Fibroblast of mammary gland (primary cell): Measurements from ENCODE around the gene TK1.
A peak's percentile ranks its signal among the peaks of the same experiment; 100 is the strongest.
"Not testable (repeated sequence)": the region's sequence is repeated elsewhere in the genome, so short reads cannot be mapped to it uniquely, and the experiment has no call there.

Experiments
- DNase-seq: peaks from one replicate; pipeline ENCODE4 v3.0.0-alpha.2; 2010; ENCODE audit warnings: low read depth
- H3K4me3 ChIP-seq: 2 replicates; pipeline ENCODE4 v1.5.1; 2011; ENCODE audit warnings: low read depth, mild to moderate bottlenecking, low read length, moderate library complexity; ENCODE audit not compliant: control insufficient read depth
- TF ChIP-seq, protein P1 (sequence below): conservative IDR thresholded peaks from 2 replicates; pipeline ENCODE4 v1.5.1; 2011; ENCODE audit warnings: low read depth, low read length, inconsistent platforms; ENCODE audit not compliant: control insufficient read depth, insufficient read depth

Gene TK1

GRCh38 chr17:78186692-78187595 lies at the start of gene TK1, which contains the start of gene AFMID:
TSS of gene TK1 (minus strand) at chr17:78187052. CDS start at chr17:78186994, 58 bp downstream.
TSS of gene AFMID (plus strand) at chr17:78187362. CDS start at chr17:78187371, 9 bp downstream.
- H3K4me3 ChIP-seq = peak within 1 kb of the TSS; percentile 76
- TF ChIP-seq, protein P1, sequence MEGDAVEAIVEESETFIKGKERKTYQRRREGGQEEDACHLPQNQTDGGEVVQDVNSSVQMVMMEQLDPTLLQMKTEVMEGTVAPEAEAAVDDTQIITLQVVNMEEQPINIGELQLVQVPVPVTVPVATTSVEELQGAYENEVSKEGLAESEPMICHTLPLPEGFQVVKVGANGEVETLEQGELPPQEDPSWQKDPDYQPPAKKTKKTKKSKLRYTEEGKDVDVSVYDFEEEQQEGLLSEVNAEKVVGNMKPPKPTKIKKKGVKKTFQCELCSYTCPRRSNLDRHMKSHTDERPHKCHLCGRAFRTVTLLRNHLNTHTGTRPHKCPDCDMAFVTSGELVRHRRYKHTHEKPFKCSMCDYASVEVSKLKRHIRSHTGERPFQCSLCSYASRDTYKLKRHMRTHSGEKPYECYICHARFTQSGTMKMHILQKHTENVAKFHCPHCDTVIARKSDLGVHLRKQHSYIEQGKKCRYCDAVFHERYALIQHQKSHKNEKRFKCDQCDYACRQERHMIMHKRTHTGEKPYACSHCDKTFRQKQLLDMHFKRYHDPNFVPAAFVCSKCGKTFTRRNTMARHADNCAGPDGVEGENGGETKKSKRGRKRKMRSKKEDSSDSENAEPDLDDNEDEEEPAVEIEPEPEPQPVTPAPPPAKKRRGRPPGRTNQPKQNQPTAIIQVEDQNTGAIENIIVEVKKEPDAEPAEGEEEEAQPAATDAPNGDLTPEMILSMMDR = peak; percentile 51
- DNase-seq = peak; percentile 95

GRCh38 chr17:78235885-78236284 lies 49.0 kb upstream of the TK1 start:
- no peak for DNase-seq
- TF ChIP-seq, protein P1 = no peak

GRCh38 chr17:78235022-78235421 lies 48.2 kb upstream of the TK1 start:
- H3K4me3 ChIP-seq, DNase-seq: not testable (repeated sequence)

More at GRCh38 chr17:78235885-78236284, 49.0 kb upstream of the TK1 start:
- no peak overlapping the region for H3K4me3 ChIP-seq

GRCh38 chr17:78234261-78234865 lies 47.5 kb upstream of the TK1 start:
- TF ChIP-seq, protein P1 = no peak
- no peak overlapping the region for H3K4me3 ChIP-seq
- DNase-seq = no peak

- no peak overlapping the region for H3K4me3 ChIP-seq
- TF ChIP-seq, protein P1 = no peak
Measured at GRCh38 chr17:78233678-78234077, 46.8 kb upstream of the TK1 start.

DNA sequence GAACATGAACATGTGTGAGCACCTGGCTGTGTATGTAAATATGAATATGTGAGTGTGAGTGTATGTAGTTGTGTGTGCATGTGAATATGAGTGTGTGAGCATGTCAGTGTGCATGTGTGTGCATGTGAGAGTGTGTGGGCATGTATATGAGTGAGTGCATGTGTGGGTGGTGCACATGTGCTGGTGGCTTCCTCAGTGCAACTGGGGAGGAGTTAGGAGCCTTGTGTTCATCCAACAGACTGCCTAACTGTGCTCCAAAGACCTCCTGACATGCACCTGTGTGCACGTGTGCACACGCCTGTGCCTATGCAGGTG lies 46.0 kb upstream of the TK1 start:
- H3K4me3 ChIP-seq = no peak overlapping the region
- no peak for DNase-seq
- TF ChIP-seq, protein P1 = no peak

More at GRCh38 chr17:78233678-78234077, 46.8 kb upstream of the TK1 start:
- DNase-seq = no peak

DNA sequence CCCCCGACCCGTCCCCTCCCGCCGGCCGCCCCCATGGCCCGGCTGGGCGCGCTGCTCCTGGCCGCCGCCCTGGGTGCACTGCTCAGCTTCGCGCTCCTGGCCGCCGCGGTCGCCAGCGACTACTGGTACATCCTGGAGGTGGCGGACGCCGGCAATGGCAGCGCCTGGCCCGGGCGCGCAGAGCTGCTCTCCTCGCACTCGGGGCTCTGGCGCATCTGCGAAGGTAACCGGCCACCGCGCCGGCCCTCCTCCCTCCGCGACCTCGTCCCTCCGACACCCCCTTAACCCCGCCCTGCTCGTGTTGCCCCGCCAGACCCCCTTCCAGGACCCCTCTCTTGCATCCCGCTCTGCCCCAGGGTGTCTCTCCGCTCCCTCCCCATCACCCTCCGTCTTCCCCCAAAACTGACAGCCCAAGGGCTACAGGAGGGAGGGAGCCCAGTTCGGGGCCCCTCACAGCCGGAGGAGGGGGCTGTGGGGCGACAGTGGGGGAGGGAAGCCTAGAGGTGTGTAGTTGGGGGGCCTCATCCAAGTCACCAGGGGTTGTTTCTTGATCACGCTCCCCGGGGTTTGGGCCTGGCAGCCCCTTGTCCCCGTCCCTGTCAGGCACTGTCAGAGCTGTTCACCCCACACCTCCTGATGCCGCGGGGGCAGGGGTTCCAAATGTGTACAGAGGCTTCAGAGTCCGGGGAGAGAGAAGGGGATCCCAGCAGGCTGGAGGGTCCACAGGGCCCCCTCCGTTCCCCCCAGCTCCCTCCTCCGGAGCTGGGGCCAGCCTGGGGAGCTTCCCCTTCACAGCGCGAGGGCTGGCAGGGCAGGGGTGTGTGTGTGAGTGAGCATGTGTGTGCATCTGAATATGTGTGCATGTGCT lies 45.4 kb upstream of the TK1 start:
- no peak for DNase-seq
- TF ChIP-seq, protein P1 = no peak
- no peak overlapping the region for H3K4me3 ChIP-seq
